DMS 273 (cell line): ENCODE measurements around the gene MED13.
"Not testable (repeated sequence)": the region's sequence is repeated elsewhere in the genome, so short reads cannot be mapped to it uniquely, and the experiment has no call there.

Experiments used
- DNase-seq: peaks from one replicate; lab custom pipeline; 2025; ENCODE audit not compliant: unreplicated experiment; lab: John Stamatoyannopoulos, UW

MED13 gene

DNA sequence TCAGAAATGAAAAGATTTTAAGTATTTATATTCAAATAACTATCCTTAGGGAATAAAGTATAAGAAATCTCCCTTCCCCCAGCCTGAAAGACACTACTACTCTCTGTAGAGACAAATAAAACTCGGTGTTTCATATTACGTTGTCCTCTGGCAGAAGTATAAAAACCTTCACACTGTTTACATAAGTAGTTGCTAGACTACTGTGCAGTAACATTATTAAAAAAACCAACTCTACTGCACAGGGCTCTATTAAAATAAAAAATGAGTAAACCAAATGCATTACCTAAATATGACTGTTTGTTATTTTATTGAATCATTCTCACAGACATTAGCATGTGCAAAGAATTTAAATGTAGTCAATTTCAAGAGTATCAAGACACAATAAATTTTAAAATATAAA lies 67.4 kb downstream of the MED13 start:
- DNase-seq = no peak

GRCh38 chr17:61996916-61997605 lies 68.0 kb downstream of the MED13 start:
- no peak for DNase-seq

- DNase-seq = no peak
Measured at GRCh38 chr17:61989509-61989908, 75.6 kb downstream of the MED13 start.

DNA sequence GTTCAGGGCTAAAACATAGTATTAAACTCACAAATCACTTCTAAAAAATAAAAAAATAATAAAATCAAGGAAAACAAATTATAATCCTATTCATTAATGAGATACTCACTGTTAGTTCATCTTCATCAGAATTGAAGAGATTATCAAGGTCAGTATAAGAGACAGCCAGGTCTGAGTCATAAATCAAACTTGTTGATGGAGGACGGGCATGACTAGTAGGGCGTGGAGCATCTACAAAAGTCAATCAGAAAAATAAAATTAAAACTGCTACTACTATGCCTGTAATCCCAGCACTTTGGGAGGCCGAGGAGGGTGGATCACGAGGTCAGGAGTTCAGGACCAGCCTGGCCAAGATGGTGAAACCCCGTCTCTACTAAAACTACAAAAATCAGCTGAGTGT lies 78.2 kb downstream of the MED13 start:
- no peak for DNase-seq

- no peak for DNase-seq
Measured at GRCh38 chr17:61984821-61985220, 80.3 kb downstream of the MED13 start.

DNA sequence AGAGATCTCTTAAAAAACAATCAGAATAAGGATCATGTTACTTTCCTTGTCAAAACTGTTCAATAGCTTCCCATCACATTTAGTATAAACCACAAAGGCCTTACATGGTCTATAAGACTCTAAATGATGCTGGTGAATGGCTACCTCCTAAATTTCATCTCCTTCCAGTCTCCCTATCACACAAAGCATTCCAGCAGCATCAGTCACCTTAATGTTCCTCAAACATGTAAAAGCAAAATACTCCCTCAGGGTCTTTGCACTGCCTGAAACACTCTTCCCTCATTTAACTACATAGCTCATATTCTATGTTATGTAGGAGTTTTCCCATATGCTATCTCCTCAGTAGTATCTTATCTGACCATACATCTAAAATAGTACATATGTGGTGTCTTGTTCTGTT lies 83.8 kb downstream of the MED13 start:
- no peak for DNase-seq

- DNase-seq = no peak
Measured at GRCh38 chr17:61980535-61980934, 84.5 kb downstream of the MED13 start.

DNA sequence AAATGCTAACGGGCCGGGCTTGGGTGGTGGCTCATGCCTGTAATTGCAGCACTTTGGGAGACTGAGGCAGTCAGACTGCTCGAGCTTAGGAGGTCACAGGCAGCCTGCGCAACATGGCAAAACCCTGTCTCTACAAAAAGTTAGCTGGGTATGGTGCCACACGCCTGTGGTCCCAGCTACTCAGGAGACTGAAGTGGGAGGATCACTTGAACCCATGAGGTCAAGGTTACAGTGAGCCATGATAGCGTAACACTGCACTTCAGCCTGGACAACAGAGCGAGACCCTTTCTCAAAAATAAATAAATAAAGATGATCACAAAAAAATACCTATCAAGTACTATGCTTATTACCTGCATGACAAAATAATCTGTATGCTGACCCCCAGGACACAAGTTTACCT lies 91.0 kb downstream of the MED13 start:
- DNase-seq = no peak

DNA sequence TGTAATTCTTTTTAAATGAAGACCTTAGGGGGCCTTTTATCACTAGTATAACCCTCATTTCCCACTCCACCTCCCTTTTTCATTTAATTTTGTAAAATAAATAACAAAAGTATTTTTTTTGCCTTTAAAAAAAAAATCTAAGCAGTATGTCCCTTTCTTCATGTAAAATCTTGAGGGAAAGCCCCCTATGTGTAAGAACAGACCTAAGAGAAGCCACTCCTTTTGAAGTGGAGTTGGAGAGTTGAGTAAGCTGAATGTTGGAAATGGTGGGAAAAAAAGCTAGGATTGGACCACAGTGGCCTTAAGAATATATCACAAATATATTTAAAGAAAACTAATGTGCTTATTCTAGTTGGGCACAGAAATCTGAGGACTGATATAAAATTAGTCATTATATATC lies 92.8 kb downstream of the MED13 start:
- DNase-seq = no peak

GRCh38 chr17:61970030-61970429 lies 95.0 kb downstream of the MED13 start:
- no peak for DNase-seq

- no peak for DNase-seq
Measured at GRCh38 chr17:61968757-61969156, 96.3 kb downstream of the MED13 start.

DNA sequence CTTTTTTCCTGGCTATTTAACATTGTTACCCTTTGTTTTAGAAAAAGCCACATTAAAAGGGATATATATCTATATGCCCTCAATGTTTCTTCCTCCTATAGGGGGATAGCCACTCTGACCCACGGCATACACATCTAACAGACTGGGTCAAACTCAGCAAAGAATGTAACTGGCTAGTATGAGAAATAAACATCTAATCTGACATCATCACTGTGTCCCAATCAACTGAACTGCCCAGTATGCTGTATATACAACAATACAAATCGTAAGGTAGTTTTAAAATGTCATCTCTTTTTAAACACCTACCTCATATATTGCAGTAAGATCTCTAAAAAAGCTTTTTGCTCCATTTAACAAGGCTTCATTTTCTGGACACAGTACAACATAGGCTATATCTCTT lies 97.3 kb downstream of the MED13 start:
- DNase-seq = no peak

- DNase-seq = no peak
Measured at GRCh38 chr17:61966191-61966590, 98.9 kb downstream of the MED13 start.

DNA sequence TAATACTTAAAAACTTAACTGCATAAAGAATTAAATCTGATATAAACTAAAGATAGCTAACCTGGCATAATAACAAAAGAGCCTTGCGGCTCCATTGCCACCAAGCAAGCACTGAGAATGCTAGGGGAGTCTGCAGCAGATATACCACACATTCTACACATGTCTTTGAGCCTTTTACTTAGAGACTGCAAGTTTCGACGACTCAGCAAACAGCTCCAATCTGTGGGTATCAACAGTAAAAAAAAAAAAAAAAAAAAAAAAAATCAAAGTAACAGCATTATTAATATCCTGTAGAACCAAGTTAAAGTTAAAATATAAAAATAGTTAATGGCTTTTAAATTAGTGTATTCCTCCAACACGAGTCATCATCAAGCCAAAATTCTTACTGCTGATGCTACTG lies 109.5 kb downstream of the MED13 start:
- DNase-seq = no peak

GRCh38 chr17:61947367-61948078 lies 117.6 kb downstream of the MED13 start:
- DNase-seq = no peak

DNA sequence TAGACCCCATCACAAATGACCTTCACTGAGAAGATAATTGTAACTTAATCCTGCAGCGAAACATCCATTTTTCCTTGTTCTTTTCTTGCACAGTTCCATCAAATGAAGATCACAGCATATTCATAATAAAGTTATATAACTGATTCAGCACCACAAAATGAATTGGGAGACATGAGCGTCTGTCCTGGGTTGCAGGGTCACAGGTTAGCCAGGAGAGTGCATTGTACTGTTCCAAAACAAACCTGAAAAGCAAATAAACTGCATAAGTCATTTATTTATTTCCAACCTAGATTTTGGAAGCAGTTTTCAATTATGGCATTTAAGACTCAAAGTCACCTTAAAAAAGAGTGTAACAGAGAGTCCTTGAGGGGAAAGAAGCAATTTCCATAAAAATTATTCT lies 118.7 kb downstream of the MED13 start:
- no peak for DNase-seq

GRCh38 chr17:61943117-61943516 lies 122.0 kb downstream of the MED13 start:
- no peak for DNase-seq

DNA sequence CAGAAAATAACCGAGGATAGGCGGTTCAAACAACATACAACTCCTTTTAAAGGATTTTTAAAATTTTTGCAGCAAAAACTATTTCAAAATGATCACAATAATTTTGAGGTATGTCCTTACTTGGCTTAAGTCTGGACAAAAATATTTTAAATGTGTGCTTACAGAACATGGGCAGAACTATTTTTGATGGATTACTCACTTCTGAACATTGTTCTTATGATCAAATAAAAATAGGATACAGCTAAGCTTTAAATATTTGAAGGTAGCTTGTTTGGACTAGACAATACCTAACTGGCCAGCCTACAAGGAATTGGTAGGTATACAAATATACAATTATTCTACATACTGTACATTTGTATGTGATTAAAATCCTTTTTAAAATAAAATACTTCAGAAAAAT lies 123.0 kb downstream of the MED13 start:
- DNase-seq = no peak

DNA sequence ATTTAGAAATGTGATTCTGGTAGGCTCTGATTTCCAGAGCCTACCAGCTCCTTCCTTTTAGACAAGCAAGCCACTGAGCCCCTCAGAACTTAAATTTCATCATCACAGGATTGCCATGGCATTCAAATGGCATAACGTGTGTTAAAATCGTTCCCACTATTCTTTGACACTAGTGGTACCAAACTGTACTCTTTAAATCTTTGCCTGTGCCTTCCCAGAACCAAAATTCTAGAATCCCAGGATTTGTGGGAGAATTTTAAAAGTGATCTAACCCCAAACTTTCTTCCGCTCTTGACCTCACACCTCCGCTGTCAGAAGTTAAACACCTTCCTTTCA lies 137.0 kb downstream of the MED13 start:
- DNase-seq = no peak

DNA sequence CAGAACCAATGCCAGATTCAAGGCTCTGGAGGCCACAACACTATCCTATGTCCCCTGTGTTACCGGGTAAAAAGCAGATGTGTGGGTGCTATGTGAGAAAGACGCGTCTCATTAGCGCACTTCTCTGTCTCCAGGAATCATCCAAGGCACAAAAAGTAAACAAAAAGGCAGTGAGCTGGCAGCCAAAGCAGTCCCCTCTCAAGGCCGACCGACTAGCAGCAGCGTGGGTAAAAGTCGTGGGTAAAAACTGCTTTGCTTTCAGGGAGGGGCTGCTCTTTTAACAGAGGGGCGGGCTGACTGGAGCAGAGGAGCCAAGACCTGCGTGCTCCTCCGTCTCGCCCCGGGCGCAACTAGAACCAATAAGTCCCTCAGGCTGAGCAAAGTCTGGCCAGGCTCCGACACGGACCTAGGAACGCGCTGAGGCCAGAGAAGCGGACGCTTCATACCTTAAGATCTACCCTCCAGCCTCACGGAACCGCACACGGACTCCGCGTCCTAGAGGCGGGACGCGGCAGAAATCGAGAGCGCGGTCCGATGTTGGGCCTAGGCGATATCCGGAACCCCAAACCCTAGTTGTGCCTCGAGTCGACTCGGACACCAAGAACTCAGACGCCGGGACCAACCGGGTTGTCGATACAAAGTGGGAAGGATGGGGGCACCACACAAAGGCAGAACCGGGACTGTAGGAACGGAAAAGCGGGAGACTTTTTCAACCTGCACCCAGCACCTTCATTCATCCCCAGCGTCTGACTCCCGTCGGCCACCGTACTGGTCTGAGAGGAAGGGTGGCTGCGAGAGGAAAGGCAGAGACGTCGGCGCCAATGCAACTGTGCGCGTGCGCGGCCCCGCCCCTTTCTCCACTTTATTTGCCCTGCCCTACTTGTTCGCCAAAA lies 137.6 kb downstream of the MED13 start, which contains the start of gene INTS2:
INTS2 (minus strand) TSS at position 775 of the 893 bp plus-strand sequence. CDS start 1,338 bp downstream, outside the sequence.
- peak; percentile 97 for DNase-seq

- peak; percentile 51 for DNase-seq
Measured at GRCh38 chr17:61926826-61927207, 138.3 kb downstream of the MED13 start.

GRCh38 chr17:61915162-61915561 lies 149.9 kb downstream of the MED13 start:
- DNase-seq = not testable (repeated sequence)
